ENCODE measurements around the gene PARP6.

- TF ChIP-seq CTCF (IDR thresholded peaks at IDR 0.05) (no peak), EZH2 (IDR thresholded peaks at IDR 0.05; ENCODE audit: borderline replicate concordance, insufficient read depth, low read depth, low read length, poor library complexity, severe bottlenecking) (no peak)
Measured at GRCh38 chr15:72196409-72197040, 75.8 kb downstream of the PARP6 start.

All from B cell (primary cell).